Keratinocyte (primary cell): Measurements from ENCODE around the gene PTPRN2. TPM values are rescaled to one million over a fixed set of nuclear protein-coding genes. Genes with fewer than 3 reads are reported as not detected.

ENCODE experiments used
- DNase-seq: peaks from one replicate; pipeline ENCODE4 v3.0.0-alpha.2; 2011; ENCODE audit warnings: low read depth, missing footprints, low spot score
- FAIRE-seq: peaks from 2 replicates; lab custom pipeline; 2011; peaks lifted over from hg19 to GRCh38; lab: Jason Lieb, UNC
- H2AFZ ChIP-seq: 2 replicates; pipeline ENCODE4 v1.6.0; 2012; ENCODE audit warnings: low read length, control low read depth, inconsistent platforms; ENCODE audit not compliant: control insufficient read depth
- H3K27ac ChIP-seq: 2 replicates; pipeline ENCODE4 v1.5.1; 2011; ENCODE audit warnings: low read length; ENCODE audit not compliant: control insufficient read depth, insufficient read depth
- H3K27me3 ChIP-seq: 3 replicates; pipeline ENCODE4 v1.6.0; 2011; ENCODE audit warnings: low read length; ENCODE audit not compliant: control insufficient read depth, insufficient read depth; ENCODE audit errors: extremely low read depth
- H3K36me3 ChIP-seq, 2 experiments: 2 replicates in 1 of 2; 3 replicates in 1 of 2; pipeline ENCODE4 v1.5.1; 2011; ENCODE audit warnings: low read length in 2 of 2, mild to moderate bottlenecking in 1 of 2; ENCODE audit not compliant: control insufficient read depth in 2 of 2, insufficient read depth in 2 of 2; ENCODE audit errors: extremely low read depth in 1 of 2
- H3K4me1 ChIP-seq: 3 replicates; pipeline ENCODE4 v1.5.1; 2011; ENCODE audit warnings: low read length; ENCODE audit not compliant: control insufficient read depth, insufficient read depth; ENCODE audit errors: extremely low read depth
- H3K4me2 ChIP-seq: 3 replicates; pipeline ENCODE4 v1.6.0; 2011; ENCODE audit warnings: low read depth, low read length; ENCODE audit not compliant: control insufficient read depth, insufficient read depth; ENCODE audit errors: extremely low read depth
- H3K4me3 ChIP-seq, 3 experiments: fragments of 200-600 bp in 1 of 3; sonication (generic) in 1 of 3; 2 replicates in 2 of 3; 3 replicates in 1 of 3; pipeline ENCODE4 v1.5.1; 2011 to 2016; ENCODE audit warnings: low read length in 3 of 3, mild to moderate bottlenecking in 3 of 3, control low read depth in 2 of 3, inconsistent platforms in 1 of 3, low read depth in 1 of 3, mixed read lengths in 1 of 3, mixed run types in 1 of 3, moderate library complexity in 1 of 3; ENCODE audit not compliant: control insufficient read depth in 2 of 3, insufficient read depth in 2 of 3; ENCODE audit errors: extremely low read depth in 1 of 3
- H3K79me2 ChIP-seq: 2 replicates; pipeline ENCODE4 v1.6.0; 2012; ENCODE audit warnings: low read length; ENCODE audit not compliant: control insufficient read depth, insufficient read depth
- H3K9ac ChIP-seq: 3 replicates; pipeline ENCODE4 v1.6.0; 2011; ENCODE audit warnings: low read length; ENCODE audit not compliant: control insufficient read depth, insufficient read depth; ENCODE audit errors: extremely low read depth
- H3K9me1 ChIP-seq: 3 replicates; pipeline ENCODE4 v1.6.0; 2011; ENCODE audit warnings: low read length; ENCODE audit not compliant: control insufficient read depth, insufficient read depth; ENCODE audit errors: extremely low read depth
- H3K9me3 ChIP-seq: 2 replicates; pipeline ENCODE4 v1.5.1; 2012; ENCODE audit warnings: low read depth, low read length; ENCODE audit not compliant: control insufficient read depth
- H4K20me1 ChIP-seq: 3 replicates; pipeline ENCODE4 v1.6.0; 2011; ENCODE audit warnings: low read length; ENCODE audit not compliant: control insufficient read depth, insufficient read depth; ENCODE audit errors: extremely low read depth
- CTCF ChIP-seq, 3 experiments: IDR thresholded peaks in 1 of 3; conservative IDR thresholded peaks in 1 of 3; optimal IDR thresholded peaks in 1 of 3; 2 replicates in 2 of 3; 3 replicates in 1 of 3; pipeline versions ENCODE3 to v1.5.1; 2011; ENCODE audit warnings: low read length in 3 of 3, mild to moderate bottlenecking in 3 of 3, moderate library complexity in 2 of 3, control low read depth in 1 of 3, inconsistent platforms in 1 of 3; ENCODE audit not compliant: insufficient read depth in 2 of 3; ENCODE audit errors: extremely low read depth in 1 of 3
- EZH2 ChIP-seq: IDR thresholded peaks from one replicate; pipeline ENCODE4 v1.6.1; 2012; ENCODE audit warnings: inconsistent platforms, mild to moderate bottlenecking, low read length, moderate library complexity
- dilution Hi-C: fragments of 300-500 bp; cut with MboI; formaldehyde crosslinking; loops from one replicate; pipeline ENCODE4 v1.7.0; 2020; ENCODE audit warnings: low sequenced_read_pairs; ENCODE audit not compliant: extremely low pct_ligation_motif_present
- polyA plus RNA-seq, 5 experiments: library from polyadenylated mRNA; depleted of rRNA in 3 of 5; stranded (reverse) in 3 of 5; stranded (forward) in 1 of 5; unstranded in 1 of 5; fragments of >200 nt; gene quantifications; 1 replicate in 1 of 5; 2 replicates in 3 of 5; 3 replicates in 1 of 5; pipeline versions ENCODE4 v1.2.1 to v1.2.3, GENCODE V29; 2011 to 2012; ENCODE audit warnings: missing spikeins in 2 of 5, low read depth in 1 of 5, low replicate concordance in 1 of 5

Gene PTPRN2
- polyA plus RNA-seq, 1 donor (not counting 4 experiments of a cell fraction or from before 2014, with no cell fraction given), result not detected

- H4K20me1 ChIP-seq, result no peaks in the 10 kb centered on the region
These were observed 39.8 kb downstream of the PTPRN2 start for GRCh38 chr7:158547817-158548216.

GRCh38 chr7:158546626-158547025 is 41.0 kb downstream of the PTPRN2 start:
- Histone ChIP-seq H3K4me1 (no peaks in the 10 kb centered on the region), H3K79me2 (no peaks in the 10 kb centered on the region), H4K20me1 (no peaks in the 10 kb centered on the region), H2AFZ (no peak overlapping the region), H3K4me3 (no peak overlapping the region), H3K36me3 (no peaks in the 10 kb centered on the region), H3K27ac (no peak overlapping the region), H3K27me3 (no peaks in the 10 kb centered on the region), H3K9ac (no peak overlapping the region), H3K9me3 (peaks cover 9% of the 10 kb centered on the region), H3K4me2 (no peak overlapping the region), H3K9me1 (no peaks in the 10 kb centered on the region)
- dilution Hi-C loops, result no loop called here
- no peak for DNase-seq
- no peak for FAIRE-seq
- TF ChIP-seq EZH2 (no peak), CTCF (optimal IDR thresholded peaks at IDR 0.05 in 1 of 3, IDR thresholded peaks at IDR 0.05 in 1 of 3, conservative IDR thresholded peaks at IDR 0.05 in 1 of 3; ENCODE audit: extremely low read depth in 1 of 3, insufficient read depth in 2 of 3, low read length in 3 of 3) (no peak)

More at GRCh38 chr7:158547817-158548216, 39.8 kb downstream of the PTPRN2 start:
- Histone ChIP-seq H2AFZ (no peak overlapping the region), H3K36me3 (no peaks in the 10 kb centered on the region), H3K9ac (no peak overlapping the region), H3K4me2 (no peak overlapping the region), H3K27ac (no peak overlapping the region), H3K9me3 (peaks cover 9% of the 10 kb centered on the region), H3K4me1 (no peaks in the 10 kb centered on the region), H3K27me3 (no peaks in the 10 kb centered on the region), H3K4me3 (no peak overlapping the region), H3K9me1 (no peaks in the 10 kb centered on the region), H3K79me2 (no peaks in the 10 kb centered on the region)
- TF ChIP-seq EZH2, result no peak
- no peak for TF ChIP-seq CTCF (optimal IDR thresholded peaks at IDR 0.05 in 1 of 3, IDR thresholded peaks at IDR 0.05 in 1 of 3, conservative IDR thresholded peaks at IDR 0.05 in 1 of 3; ENCODE audit: extremely low read depth in 1 of 3, insufficient read depth in 2 of 3, low read length in 3 of 3)
- no peak for DNase-seq
- dilution Hi-C loops, result no loop called here
- FAIRE-seq, result no peak
